HG03469 (cell line): ENCODE results near the gene CAMTA1.

ENCODE experiments used
- ATAC-seq: cut with Tn5 transposase; IDR thresholded peaks from one replicate; pipeline ENCODE4 v1.9.1; 2021; ENCODE audit warnings: mild to moderate bottlenecking, moderate library complexity, moderate number of reproducible peaks; ENCODE audit not compliant: unreplicated experiment

CAMTA1 gene

GRCh38 chr1:7218210-7218832, 433.1 kb downstream of the CAMTA1 start:
- ATAC-seq, result no peak

GRCh38 chr1:7219031-7219430, 433.8 kb downstream of the CAMTA1 start:
- no peak for ATAC-seq

- ATAC-seq, result no peak
Observed at GRCh38 chr1:7220007-7220406, 434.8 kb downstream of the CAMTA1 start.

GRCh38 chr1:7220712-7221252, 435.5 kb downstream of the CAMTA1 start:
- ATAC-seq, result no peak

- no peak for ATAC-seq
Observed at GRCh38 chr1:7221826-7222694, 436.8 kb downstream of the CAMTA1 start.

- no peak for ATAC-seq
Observed at GRCh38 chr1:7222695-7223015, 437.4 kb downstream of the CAMTA1 start.

- ATAC-seq, result no peak
Observed at GRCh38 chr1:7223334-7224080, 438.3 kb downstream of the CAMTA1 start.

GRCh38 chr1:7224081-7224534, 438.9 kb downstream of the CAMTA1 start:
- ATAC-seq, result no peak

- ATAC-seq, result no peak
Observed at GRCh38 chr1:7224644-7225043, 439.4 kb downstream of the CAMTA1 start.

GRCh38 chr1:7225711-7226505, 440.7 kb downstream of the CAMTA1 start:
- no peak for ATAC-seq

- ATAC-seq, result no peak
Observed at GRCh38 chr1:7227654-7228053, 442.4 kb downstream of the CAMTA1 start.

- no peak for ATAC-seq
Observed at GRCh38 chr1:7228252-7228961, 443.2 kb downstream of the CAMTA1 start.

- no peak for ATAC-seq
Observed at GRCh38 chr1:7229186-7229585, 443.9 kb downstream of the CAMTA1 start.

GRCh38 chr1:7229696-7230631, 444.7 kb downstream of the CAMTA1 start:
- no peak for ATAC-seq

GRCh38 chr1:7232441-7233236, 447.4 kb downstream of the CAMTA1 start:
- no peak for ATAC-seq

- ATAC-seq, result no peak
Observed at GRCh38 chr1:7233237-7233540, 447.9 kb downstream of the CAMTA1 start.

GRCh38 chr1:7233646-7234470, 448.6 kb downstream of the CAMTA1 start:
- no peak for ATAC-seq

- no peak for ATAC-seq
Observed at GRCh38 chr1:7234471-7234755, 449.2 kb downstream of the CAMTA1 start.
